GM12873 (cell line): ENCODE results near the gene AQP6.

Source experiments
- TF ChIP-seq, protein P1 (sequence below): IDR thresholded peaks from 2 replicates; pipeline ENCODE4 v1.5.1; 2012; ENCODE audit warnings: low read depth, mild to moderate bottlenecking, moderate library complexity, low read length, control low read depth; ENCODE audit not compliant: insufficient read depth; ENCODE audit errors: missing control alignments

The AQP6 gene

DNA sequence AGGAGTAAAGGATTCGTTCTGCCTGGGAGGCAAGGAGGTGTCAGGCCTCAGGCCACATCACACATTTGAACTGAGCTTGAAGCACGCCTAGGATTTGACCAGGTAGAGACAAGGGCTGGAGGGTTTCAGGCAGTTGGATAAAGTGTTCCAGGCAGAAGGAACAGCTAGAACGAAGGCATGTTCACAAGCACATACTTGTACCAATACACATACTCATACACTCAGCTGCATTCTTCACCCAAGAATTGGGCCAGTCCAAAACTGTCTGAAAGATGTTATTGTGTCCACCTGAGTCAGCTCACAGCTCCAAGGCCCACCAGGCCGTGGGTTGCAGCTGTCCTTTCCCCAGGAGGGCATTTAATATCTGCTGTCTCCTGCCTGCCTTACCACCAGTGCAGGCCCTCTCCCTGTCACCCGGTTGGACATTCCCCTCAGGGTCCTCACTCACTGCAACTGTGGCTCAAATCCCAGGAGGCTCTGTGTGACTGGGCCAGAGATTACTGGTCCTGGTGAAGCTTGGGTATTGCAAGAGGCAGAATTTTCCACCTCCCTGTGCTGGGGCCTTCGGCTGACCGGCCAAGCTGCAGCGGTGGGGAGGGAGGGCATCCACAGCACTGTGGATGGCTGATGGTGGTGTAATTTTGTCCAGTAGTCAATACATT is 35.0 kb upstream of the AQP6 start:
- TF ChIP-seq, protein P1, sequence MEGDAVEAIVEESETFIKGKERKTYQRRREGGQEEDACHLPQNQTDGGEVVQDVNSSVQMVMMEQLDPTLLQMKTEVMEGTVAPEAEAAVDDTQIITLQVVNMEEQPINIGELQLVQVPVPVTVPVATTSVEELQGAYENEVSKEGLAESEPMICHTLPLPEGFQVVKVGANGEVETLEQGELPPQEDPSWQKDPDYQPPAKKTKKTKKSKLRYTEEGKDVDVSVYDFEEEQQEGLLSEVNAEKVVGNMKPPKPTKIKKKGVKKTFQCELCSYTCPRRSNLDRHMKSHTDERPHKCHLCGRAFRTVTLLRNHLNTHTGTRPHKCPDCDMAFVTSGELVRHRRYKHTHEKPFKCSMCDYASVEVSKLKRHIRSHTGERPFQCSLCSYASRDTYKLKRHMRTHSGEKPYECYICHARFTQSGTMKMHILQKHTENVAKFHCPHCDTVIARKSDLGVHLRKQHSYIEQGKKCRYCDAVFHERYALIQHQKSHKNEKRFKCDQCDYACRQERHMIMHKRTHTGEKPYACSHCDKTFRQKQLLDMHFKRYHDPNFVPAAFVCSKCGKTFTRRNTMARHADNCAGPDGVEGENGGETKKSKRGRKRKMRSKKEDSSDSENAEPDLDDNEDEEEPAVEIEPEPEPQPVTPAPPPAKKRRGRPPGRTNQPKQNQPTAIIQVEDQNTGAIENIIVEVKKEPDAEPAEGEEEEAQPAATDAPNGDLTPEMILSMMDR, result no peak

GRCh38 chr12:49939307-49939706 is 33.4 kb upstream of the AQP6 start:
- TF ChIP-seq, protein P1, result no peak

DNA sequence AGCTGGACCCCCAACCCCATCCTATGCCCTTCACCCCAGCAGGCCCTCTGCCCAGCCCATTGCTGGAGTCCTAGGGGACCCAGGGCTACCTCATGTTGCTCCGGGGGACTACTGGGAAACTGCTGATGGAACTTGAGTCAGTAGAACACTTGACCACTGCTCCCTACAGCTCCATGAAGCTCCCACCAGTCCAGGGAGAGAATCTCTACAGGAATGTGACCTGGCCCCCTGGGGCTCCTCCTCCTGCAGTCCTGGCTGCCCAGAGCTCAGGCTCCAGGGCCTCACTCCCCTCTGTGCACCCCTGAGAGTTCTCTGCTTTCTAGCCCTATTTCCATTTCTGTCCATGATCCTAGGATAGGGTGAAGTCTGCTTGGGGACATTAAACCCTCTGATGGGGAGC is 33.0 kb upstream of the AQP6 start:
- TF ChIP-seq, protein P1, result no peak

DNA sequence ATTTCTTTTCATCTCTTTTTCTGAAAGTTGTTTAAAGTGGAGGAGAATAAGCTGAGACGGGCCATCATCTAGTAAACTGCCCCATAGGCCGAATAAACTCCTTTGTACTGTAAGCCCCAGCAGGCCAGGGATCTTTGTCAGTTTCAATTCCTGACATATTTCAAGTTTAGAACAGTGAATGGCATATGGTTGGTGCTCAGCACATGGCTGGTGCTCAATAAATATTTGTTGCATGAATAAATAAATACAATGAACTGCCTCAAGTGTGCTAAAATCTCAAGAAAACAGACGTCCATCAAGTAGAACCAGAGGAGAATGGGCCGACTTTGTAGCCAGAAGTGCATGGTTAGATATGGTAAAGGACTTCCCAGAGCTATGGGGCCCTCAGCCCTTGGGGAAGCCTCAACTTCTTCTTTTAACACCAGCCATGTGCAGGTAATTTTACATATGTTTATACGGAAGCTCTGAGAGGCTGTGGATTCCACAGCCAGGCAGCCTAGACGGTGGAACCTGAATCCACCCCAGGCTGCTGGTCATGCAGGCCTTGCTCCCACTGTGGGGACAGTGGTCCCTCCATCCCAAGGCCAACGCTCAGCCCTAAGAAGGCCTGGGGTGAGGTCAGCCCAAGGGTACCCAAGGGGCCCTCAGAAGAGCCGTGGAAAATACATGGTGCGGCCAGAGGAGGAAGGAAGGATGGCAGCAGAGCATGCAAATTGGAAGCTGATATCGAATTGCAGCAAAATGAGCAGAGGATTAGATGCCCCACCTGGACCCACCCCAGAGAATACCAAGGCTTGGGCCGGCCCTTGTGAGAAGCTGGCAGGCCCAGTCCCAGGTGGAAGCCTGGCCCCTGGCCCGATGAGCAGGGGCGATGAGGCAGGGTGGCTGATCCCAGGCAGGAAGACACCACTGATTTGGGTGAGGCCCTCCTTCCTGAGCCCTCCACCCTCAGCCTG is 30.9 kb upstream of the AQP6 start:
- TF ChIP-seq, protein P1, result no peak

GRCh38 chr12:49942512-49942893 is 30.2 kb upstream of the AQP6 start:
- TF ChIP-seq, protein P1, result no peak

- TF ChIP-seq, protein P1, result no peak
Measured at GRCh38 chr12:49942921-49943624, 29.7 kb upstream of the AQP6 start.

GRCh38 chr12:49943625-49943960 is 29.2 kb upstream of the AQP6 start:
- TF ChIP-seq, protein P1, result no peak
